HS-27A (cell line): ENCODE data around the gene TECPR2.
"Not testable (repeated sequence)": the region's sequence is repeated elsewhere in the genome, so short reads cannot be mapped to it uniquely, and the experiment has no call there.

Experiments used
- DNase-seq: peaks from one replicate; pipeline ENCODE4 v3.0.0-alpha.2; 2012; ENCODE audit warnings: low read depth, missing footprints

Gene TECPR2

DNA sequence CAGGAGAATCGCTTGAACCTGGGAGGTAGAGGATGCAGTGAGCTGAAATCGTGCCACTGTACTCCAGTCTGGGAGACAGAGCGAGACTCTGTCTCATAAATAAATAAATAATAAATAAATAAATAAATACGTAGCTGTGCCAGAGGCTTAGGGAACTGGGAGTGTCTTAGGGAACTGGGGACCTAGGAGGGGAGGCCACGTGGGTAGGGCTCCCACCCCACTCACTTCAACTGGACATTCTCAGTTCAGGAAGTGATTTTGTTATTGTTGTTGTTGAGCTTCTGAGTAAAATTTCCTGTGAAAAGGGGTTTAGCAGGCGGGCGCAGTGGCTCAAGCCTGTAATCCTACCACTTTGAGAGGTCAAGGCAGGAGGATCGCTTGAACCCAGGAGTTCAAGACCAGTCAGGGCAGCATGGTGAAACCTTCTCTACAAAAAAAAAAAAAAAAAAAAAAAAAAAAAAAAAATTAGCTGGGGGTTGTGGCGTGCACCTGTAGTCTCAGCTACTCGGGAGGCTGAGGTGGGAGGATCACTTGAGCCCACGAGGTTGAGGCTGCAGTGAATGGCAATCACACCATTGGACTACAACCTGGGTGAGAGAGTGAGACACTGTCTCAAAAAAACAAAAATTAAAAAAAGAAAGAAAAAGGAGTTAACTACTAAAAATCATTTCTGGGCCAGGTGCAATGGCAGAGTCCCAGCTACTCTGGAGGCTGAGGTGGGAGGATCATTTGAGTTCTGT lies 165.9 kb downstream of the TECPR2 start:
- DNase-seq, result no peak

DNA sequence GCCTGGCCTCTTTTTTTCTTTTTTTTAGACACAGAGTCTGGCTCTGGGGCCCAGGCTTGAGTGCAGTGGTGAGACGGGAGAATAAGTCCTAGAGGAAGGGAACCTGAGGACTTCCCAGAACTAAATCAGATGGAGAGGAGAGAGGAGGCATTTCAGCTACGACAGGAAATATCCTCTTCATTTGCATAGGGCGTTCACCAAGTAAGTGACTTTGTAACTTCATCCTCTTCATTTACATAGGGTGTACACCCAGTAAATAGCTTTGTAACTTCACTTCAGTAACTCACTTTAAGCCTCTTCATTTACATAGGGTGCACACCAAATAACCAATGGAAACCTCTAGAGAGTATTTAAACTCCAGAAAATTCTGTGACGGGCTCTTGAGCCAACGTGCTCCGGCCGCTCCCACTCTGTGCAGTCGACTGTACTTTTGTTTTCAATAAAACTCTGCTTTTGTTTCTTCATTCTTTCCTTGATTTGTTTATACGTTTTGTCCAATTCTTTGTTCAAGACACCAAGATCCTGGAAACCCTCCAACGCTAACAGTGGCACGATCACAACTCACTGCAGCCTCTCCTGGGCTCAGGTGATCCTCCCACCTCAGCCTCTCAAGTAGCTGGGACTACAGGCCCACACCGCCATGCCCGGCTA lies 168.2 kb downstream of the TECPR2 start:
- no peak for DNase-seq

DNA sequence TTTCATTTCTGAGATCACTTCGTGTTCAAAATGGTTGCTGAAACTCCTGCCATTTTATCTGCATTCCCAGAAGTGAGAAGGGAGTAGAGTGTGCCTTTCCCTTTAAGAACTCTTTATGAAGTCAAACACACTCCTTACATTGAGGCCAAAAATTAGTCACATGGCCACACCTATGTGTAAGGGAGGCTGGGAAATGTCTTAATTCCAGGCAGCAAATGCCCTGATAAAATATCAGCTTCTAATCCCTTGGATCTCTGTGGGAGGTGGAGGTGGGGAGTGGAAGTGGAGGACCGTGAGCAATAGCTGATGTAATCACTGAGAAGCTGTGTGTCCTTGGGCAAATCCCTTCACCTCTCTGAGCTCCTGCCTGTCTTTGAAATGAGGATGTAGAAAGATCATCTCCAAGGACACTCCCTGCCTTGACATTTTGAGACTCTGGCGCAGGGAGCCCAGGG lies 169.5 kb downstream of the TECPR2 start:
- DNase-seq, result no peak

DNA sequence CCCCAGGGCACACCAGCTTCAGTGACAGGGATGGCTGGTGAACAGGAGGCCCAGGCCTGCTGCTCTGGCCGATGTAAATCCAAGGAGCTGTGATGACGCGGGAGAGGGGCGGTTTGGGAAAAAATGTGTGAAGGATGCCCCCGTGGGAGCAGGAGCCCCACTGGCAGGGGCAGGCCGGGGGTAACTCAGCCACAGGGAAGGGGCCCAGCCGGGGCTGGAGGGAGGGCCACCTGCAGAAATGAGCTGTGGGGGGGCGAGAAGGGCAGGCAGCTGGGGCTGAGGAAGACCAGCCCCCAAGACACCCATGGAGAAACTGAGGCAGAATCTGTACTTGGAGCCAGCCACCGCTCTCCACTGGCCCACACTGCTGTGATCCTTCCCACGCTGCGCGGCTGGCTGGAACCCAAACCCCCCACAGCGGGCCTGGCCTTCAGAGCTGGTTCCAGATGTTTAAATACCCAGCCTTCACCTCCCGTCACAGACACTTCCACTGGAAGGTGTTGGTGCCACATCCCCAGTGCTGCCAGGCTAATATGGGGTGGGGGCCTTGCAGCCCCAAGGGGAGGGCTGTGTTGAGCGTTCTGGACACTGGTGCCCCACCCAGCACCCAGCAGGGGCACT lies 175.3 kb downstream of the TECPR2 start:
- DNase-seq, result no peak

DNA sequence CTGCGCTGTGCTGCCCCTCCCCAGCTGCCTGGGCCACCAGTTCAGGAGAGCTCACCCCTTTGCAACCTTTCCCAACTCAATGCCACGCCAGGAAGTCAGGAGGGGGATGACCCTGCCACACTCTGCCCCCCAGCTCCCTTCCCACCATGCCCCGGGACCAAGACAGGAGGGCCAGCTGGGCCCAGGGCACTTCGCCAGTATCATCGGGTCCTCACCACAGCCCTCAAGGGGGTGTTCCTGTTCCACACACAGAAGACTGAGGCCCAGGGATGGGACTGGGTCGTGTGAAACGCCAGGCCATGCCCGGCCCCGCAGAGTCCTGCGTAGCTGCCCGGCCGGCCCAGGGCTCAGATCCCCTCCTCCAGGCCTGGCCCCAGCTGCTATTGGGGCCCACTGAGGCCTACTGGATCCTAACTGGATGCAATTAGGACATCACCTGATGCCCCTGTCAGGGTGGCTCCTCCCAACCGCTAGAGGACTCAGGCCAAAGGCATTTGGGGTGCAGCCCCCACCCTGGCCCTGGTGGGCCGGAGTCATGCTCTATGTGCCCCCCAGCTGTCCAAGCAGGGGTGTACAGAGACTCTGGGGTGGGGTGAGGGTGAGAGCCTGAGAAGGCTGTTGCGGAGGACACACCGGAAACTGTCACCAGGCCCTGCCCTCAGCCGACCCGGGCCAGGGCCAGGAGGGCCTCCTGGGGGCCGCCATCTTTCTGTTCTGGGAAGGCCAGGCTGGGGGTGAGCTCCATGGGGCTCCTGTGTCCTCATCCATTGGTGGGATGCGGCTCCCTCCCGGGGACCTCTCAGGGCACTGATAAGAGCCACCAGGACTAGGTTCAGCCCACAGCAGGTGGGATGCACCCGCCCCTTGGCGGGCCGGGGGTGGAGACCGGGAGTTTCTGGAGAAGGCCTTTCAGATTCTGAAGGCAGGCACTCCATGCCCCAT lies 176.1 kb downstream of the TECPR2 start:
- no peak for DNase-seq

DNA sequence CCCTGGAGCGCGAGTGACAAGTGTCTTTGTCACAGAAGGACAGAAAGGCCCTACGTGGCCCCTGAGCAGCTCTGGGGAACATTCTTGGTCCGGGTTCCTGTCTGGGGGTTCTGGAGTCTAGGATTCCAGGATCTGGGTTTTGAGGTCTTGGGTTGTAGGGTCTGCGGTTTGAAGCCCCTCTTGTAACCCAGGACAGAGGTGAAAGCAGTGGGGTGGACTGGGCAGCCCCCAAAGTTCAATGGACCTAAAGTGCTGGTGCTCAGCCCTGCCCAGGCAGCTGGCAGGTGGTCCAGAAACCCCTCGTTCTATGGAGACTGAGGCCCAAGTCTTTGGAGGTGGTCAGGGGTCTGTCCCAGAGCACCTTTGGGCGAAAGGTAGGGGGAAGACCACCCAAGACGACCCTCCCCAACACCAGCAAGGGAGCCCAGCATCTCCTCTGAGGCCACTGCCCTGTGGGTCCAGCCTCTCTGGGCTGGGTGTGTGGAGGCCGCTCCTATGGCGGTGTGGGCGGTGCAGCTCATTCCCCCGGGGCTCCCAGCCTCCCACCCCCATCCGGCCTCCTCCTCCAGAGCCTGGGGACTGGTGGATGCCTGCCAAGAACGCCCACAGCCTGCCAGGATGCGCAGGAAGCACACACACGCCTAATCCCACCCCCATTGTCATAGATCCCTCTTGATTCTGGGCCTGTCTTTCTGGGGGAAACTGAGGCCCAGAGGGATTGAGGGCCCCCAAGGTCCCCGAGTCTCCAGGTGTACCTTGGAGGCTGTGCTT lies 177.0 kb downstream of the TECPR2 start:
- DNase-seq, result no peak

DNA sequence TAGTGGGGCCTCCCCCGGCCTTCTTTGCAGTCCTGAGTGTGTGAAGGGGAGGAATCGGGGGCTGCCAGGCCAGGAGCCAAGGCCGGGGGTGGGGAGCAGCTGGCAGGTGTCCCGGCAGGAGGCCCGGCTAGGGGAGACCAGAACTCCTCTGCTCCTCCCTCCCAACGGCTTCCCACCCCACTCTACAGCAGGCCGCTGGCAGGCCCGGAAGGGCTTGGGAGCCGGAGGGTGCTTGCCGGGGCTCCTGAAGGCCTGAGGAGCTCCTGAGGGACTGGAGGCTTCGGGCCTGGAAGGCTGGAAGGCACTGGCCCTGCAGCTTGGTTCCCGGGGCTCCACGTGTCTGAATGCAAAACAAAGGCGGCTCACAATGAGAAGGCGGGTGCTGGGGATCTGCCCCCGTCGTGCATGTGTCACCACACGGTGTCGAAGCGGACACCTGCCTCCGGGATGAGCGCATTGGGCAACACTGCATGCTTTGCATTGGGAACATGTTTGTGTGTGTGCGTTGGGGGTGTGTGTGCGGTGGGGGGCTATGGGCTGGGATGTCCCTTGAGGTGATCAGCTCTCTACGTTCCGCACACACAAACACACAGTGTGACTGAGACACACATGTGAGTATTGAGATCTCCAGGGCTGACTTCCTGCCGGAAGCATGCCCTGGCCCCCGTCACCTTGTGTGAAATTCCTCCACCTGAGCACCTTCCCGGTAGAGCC lies 177.7 kb downstream of the TECPR2 start:
- no peak for DNase-seq

DNA sequence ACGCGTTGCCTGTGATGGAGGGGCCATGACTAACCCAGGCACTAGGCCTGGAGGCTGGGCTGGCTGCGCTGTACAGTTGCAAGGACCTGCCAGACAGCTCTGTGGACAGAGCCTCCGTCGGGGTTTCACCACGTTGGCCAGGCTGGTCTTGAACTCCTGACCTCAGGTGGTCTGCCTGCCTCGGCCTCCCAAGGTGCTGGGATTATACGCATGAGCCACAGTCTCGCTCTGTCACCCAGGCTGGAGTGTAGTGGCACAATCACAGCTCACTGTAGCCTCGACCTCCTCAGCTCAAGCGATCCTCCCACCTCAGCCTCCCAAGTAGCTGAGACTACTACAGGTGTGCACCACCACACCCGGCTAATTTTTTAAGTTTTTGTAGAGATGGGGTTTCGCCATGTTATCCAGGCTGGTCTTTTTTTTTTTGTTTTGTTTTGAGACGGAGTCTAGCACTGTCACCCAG lies 178.3 kb downstream of the TECPR2 start:
- DNase-seq, result not testable (repeated sequence)

DNA sequence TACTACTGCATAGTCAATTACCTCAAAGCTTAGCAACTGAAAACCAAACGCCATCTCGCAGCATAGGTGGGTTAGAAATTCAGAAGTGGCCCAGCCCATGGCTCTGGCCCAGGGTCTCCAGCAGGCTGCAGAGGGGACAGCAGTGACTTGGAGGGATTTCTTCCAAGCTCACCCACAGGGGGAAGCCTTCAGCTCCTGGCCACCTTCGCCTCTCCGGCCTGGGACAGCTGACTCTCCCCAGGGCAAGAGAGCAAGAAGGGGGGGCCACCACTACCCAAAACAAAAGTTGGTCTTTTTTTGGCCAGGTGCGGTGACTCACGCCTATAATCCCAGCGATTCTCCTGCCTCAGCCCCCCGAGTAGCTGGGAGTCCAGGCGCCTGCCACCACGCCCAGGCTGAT lies 179.0 kb downstream of the TECPR2 start:
- DNase-seq, result no peak

DNA sequence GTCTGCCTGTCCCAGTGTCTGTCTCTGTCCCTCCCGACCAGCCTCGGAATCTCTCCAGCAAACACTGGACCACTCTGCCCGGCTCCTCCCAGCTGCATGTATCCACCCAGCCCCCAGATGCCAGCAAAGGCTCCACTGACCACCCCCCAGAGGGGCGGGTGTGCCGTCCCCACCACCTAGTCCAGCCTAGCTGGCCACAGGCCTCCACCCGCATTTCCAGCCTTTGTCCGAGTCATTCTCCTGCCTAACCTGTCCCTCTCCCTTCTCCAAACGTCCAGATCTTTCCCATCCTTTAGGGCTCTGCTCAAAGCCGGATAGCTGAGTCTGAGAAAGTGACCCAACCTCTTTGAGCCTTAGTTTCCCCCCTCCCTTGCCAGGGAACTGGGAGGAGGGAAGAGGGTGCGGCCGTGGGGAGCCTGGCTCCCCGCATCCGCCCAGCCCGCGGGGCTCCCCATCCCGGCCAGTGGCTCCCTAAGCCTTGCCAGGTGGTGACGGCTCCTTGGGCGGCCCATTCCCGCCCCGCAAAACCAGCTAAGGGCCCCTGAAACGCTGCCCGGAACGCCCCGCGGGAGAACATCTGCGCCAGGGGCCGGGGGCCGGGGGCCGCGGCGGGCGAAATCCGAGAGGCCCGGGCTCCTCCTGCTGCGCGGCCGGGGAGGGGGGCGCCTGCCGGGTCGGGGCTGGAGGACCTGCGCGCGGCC lies 181.5 kb downstream of the TECPR2 start:
- DNase-seq, result no peak

DNA sequence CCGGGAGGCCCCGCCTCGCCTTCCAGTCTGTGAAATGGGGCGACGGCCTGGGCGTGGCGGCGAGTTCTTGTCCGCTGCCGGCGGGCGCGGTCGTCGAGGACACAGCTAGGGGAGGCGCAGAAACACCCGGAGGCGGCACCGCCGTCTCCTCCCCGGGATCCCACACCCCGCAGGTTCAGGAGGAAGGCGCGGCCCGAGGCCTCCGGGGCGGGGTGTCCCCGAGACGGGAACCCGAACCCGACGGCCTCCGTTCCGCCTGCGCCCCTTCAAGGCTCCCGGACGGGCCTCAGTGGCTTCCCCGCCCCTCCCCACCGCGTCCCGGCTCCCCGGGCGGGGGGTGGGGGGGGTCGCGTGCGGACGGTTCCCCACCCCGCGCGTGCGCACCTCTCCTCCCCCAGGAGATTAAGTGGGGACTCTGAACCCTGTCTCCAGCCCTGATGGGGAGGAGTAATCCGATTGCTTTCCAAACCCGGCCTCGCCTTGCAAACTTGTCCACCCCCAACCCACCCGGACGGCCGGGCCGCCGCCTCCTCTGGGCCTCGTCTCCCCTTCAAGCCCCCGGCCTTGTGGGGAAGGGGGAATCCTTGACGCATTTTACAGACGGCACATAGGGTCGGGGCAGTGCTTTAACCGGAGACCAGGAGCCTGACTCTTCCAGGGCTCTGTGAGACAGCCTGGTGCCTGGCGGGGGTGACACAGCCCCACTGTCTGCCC lies 182.2 kb downstream of the TECPR2 start:
- no peak for DNase-seq

DNA sequence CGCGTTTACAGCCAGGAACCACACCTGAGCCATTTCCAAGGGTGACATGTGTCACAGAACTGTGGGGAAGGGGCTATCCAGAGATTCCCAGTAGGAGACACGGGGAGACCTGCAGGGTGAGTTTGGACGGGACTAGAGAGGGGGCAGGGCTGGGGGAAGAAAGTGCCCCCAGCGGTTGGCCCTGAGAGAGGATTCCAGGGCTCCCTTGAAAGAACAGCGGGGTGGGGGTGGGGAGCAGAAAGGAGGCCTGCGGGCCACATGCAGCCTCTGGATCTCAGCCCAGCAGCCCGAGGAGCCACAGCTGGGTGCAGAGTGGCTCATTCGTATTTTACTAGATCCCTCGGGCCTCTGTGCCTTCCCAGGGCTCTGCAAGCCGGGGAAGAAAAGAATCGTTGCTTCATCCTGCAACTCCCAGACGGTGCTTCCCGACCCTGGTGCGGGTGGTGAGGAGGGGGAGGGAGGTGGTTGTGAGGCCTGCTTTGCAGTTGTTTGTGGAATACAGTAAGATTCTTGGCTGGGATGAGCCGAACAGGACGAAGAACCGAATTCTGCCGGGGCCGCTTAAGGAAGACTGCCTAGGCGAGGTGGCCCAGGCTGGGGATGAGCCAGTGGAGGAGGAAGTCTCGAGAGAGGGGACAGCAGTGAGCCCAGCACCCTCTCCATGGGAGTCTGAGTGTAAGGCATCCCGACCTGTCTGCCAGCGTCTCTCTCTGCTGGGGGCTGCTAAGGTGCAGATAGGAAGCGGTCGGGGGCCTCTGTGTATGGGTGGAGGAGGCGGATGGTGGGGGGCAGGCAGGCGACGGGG lies 182.9 kb downstream of the TECPR2 start:
- DNase-seq, result no peak

DNA sequence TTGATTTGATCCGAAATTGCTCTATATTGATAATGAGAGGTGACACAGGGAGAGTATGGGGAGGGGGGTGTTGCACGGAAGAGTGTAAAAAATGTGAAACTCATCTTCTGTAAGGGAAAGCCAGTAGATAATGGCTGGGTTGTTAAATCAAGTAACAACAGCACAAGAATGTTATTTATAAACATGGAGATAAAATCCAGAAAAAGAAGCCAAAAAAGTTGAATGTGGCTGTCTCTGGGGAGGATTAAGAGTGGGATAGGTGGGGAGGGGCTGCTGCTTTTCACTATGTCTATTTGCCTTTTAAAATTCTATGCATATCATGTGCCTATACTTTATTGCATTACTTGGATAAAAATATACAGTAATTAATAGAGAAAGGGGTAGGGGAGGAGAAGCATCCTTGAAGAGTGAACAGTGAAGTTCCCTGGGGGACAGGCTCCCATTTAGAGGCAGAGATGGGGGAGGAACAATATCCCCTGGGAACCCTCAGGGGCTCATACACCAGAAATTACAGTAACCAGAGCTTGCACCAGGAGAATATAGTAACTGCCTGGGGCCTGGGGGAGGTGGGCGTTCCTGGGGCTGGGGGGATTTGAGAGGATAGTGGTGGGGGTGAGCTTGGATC lies 186.0 kb downstream of the TECPR2 start:
- DNase-seq, result no peak

DNA sequence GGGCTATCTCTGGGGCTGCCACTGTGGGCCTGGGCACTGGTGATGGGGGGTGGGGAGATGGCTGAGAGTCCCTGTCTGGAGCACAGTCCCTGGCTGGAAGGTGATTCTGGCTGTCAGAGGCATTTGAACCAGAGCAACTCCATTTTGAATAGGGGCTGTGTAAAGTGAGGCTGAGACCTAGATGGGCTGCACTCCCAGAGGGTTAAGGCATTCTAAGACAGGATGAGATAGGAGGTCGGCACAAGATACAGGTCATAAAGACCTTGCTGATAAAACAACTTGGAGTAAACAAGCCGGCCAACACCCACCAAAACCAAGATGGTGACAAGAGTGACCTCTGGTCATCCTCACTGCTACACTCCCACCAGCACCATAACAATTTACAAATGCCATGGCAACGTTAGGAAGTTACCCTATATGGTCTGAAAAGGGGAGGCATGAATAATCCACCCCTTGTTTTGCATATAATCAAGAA lies 188.2 kb downstream of the TECPR2 start:
- DNase-seq, result not testable (repeated sequence)
